Trophoblast cell (in vitro differentiated cells and primary cell): ENCODE data around the gene S100A16.

Source experiments
- DNase-seq, 2 donors: peaks; one replicate each; pipeline ENCODE4 v3.0.0-alpha.2; 2016
- H2AFZ ChIP-seq: 2 replicates; pipeline ENCODE4 v1.6.1; 2013; ENCODE audit warnings: low read length, moderate library complexity, mild to moderate bottlenecking; ENCODE audit not compliant: insufficient read depth, poor library complexity
- H2AK5ac ChIP-seq: 2 replicates; pipeline ENCODE4 v1.6.1; 2013; ENCODE audit warnings: mild to moderate bottlenecking, low read length
- H2BK120ac ChIP-seq: 2 replicates; pipeline ENCODE4 v1.6.1; 2013; ENCODE audit warnings: low read length, mild to moderate bottlenecking, moderate library complexity; ENCODE audit not compliant: insufficient read depth, poor library complexity
- H2BK12ac ChIP-seq: 2 replicates; pipeline ENCODE4 v1.6.1; 2013; ENCODE audit warnings: mild to moderate bottlenecking, low read length, moderate library complexity
- H2BK5ac ChIP-seq: 2 replicates; pipeline ENCODE4 v1.6.1; 2013; ENCODE audit warnings: low read length, low read depth, moderate library complexity, mild to moderate bottlenecking; ENCODE audit not compliant: poor library complexity
- H3K14ac ChIP-seq: 2 replicates; pipeline ENCODE4 v1.6.1; 2013; ENCODE audit warnings: mild to moderate bottlenecking, low read length
- H3K18ac ChIP-seq: 2 replicates; pipeline ENCODE4 v1.6.1; 2013; ENCODE audit warnings: mild to moderate bottlenecking, low read length
- H3K23ac ChIP-seq: 2 replicates; pipeline ENCODE4 v1.6.1; 2013; ENCODE audit warnings: low read length
- H3K27ac ChIP-seq: 2 replicates; pipeline ENCODE4 v1.5.1; 2013; ENCODE audit warnings: low read depth, mild to moderate bottlenecking, inconsistent platforms, low read length, moderate library complexity
- H3K27me3 ChIP-seq: 2 replicates; pipeline ENCODE4 v1.6.1; 2013; ENCODE audit warnings: inconsistent platforms, mild to moderate bottlenecking, low read length, moderate library complexity; ENCODE audit not compliant: insufficient read depth
- H3K36me3 ChIP-seq, 2 experiments: 1 replicate in 1 of 2; 2 replicates in 1 of 2; pipeline ENCODE4 v1.6.1; 2013; ENCODE audit warnings: low read length in 2 of 2, mild to moderate bottlenecking in 2 of 2, moderate library complexity in 1 of 2; ENCODE audit not compliant: insufficient read depth in 2 of 2, control insufficient read depth in 1 of 2
- H3K4ac ChIP-seq: 2 replicates; pipeline ENCODE4 v1.6.1; 2013; ENCODE audit warnings: low read depth, mild to moderate bottlenecking, low read length, moderate library complexity
- H3K4me1 ChIP-seq, 2 experiments: 1 replicate in 1 of 2; 2 replicates in 1 of 2; pipeline ENCODE4 v1.6.1; 2013; ENCODE audit warnings: low read length in 2 of 2, mild to moderate bottlenecking in 2 of 2, moderate library complexity in 1 of 2; ENCODE audit not compliant: insufficient read depth in 2 of 2, control insufficient read depth in 1 of 2
- H3K4me2 ChIP-seq: 2 replicates; pipeline ENCODE4 v1.6.1; 2013; ENCODE audit warnings: inconsistent platforms, mild to moderate bottlenecking, low read length, moderate library complexity
- H3K4me3 ChIP-seq: 2 replicates; pipeline ENCODE4 v1.5.1; 2013; ENCODE audit warnings: mild to moderate bottlenecking, low read depth, low read length, inconsistent platforms
- H3K79me1 ChIP-seq: one replicate; pipeline ENCODE4 v1.6.1; 2013; ENCODE audit warnings: low read length
- H3K79me2 ChIP-seq: 2 replicates; pipeline ENCODE4 v1.6.1; 2013; ENCODE audit warnings: low read length, mild to moderate bottlenecking; ENCODE audit not compliant: control insufficient read depth, insufficient read depth, poor library complexity
- H3K9ac ChIP-seq: 2 replicates; pipeline ENCODE4 v1.6.1; 2013; ENCODE audit warnings: mild to moderate bottlenecking, low read length
- H3K9me3 ChIP-seq: 2 replicates; pipeline ENCODE4 v1.6.1; 2013; ENCODE audit warnings: low read depth, mild to moderate bottlenecking, control low read depth, inconsistent platforms, low read length; ENCODE audit not compliant: insufficient read depth
- H4K12ac ChIP-seq: 2 replicates; pipeline ENCODE4 v1.6.1; 2013; ENCODE audit warnings: low read depth, mild to moderate bottlenecking, low read length, moderate library complexity
- H4K8ac ChIP-seq: 2 replicates; pipeline ENCODE4 v1.6.1; 2013; ENCODE audit warnings: low read depth, mild to moderate bottlenecking, low read length, moderate library complexity
- H4K91ac ChIP-seq: one replicate; pipeline ENCODE4 v1.6.1; 2013; ENCODE audit warnings: low read depth, mild to moderate bottlenecking, low read length, moderate library complexity
- WGBS: extraction: QIAGEN DNeasy Blood & Tissue Kit; methylation state at CpG from one replicate; pipeline ENCODE4 v1.1.7; 2013; ENCODE audit warnings: missing lambda C conversion rate; ENCODE audit not compliant: insufficient read length, insufficient coverage; ENCODE audit errors: extremely low coverage; 5-methylcytosine and 5-hydroxymethylcytosine counted together

Gene S100A16

DNA sequence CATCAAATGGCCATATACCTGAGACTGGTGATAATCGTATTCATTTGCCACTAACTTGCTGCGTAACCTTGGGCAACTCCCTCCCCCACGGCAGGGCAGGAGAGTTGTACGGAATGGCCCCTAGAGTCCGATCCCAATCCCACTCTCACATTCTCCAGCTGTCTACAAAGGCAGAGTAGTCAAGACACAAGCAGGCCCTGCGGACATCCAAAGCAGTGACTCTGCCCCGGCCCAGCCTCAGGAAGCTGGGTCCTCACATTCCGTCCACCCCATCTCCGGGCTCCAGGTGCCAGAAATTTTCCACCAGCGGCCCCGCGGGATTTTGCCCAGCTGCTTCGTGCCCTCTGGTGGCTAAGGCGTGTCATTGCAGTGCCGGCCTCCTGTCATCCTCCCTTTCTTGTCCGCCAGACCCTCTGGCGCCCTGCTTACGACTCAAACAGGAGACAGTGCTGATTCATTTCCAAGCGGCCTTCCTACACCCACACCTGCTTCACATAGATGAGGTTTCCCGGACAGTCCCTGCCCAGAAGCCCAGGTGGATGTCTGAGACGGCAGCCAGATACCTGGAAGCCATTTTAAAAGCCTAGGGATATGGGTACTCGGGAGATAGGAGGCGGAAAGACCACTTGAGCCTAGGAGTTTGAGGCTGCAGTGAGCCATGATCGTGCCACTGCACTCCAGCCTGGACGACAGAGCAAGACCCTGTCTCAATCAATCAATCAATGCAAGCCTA lies 44.4 kb downstream of the S100A16 start:
- Histone ChIP-seq H2BK5ac (peak overlapping the region; percentile 99), H2BK12ac (peak overlapping the region; percentile 53), H4K8ac (peak overlapping the region; percentile 80), H4K12ac (peak overlapping the region; percentile 26), H3K4ac (peak overlapping the region; percentile 66), H4K91ac (peak overlapping the region; percentile 100), H3K79me1 (peaks cover 56% of the 10 kb centered on the region), H3K14ac (peak overlapping the region; percentile 82), H3K18ac (peak overlapping the region; percentile 85), H3K9me3 (no peaks in the 10 kb centered on the region), H3K79me2 (peaks cover 16% of the 10 kb centered on the region), H3K4me1 (peaks cover 37 to 48% of the 10 kb centered on the region in 2 experiments), H3K36me3 (no peaks in the 10 kb centered on the region), H3K27ac (peak overlapping the region; percentile 100), H3K27me3 (no peaks in the 10 kb centered on the region), H3K9ac (no peak overlapping the region), H3K4me3 (no peak overlapping the region), H3K4me2 (peak overlapping the region; percentile 29), H2AK5ac (peak overlapping the region; percentile 80), H3K23ac (no peak overlapping the region), H2AFZ (peak overlapping the region; percentile 30), H2BK120ac (peak overlapping the region; percentile 93)
- peak; percentile 98 to 99 for DNase-seq
- no CpG with 5 or more reads among the region's 25 CpGs for WGBS

DNA sequence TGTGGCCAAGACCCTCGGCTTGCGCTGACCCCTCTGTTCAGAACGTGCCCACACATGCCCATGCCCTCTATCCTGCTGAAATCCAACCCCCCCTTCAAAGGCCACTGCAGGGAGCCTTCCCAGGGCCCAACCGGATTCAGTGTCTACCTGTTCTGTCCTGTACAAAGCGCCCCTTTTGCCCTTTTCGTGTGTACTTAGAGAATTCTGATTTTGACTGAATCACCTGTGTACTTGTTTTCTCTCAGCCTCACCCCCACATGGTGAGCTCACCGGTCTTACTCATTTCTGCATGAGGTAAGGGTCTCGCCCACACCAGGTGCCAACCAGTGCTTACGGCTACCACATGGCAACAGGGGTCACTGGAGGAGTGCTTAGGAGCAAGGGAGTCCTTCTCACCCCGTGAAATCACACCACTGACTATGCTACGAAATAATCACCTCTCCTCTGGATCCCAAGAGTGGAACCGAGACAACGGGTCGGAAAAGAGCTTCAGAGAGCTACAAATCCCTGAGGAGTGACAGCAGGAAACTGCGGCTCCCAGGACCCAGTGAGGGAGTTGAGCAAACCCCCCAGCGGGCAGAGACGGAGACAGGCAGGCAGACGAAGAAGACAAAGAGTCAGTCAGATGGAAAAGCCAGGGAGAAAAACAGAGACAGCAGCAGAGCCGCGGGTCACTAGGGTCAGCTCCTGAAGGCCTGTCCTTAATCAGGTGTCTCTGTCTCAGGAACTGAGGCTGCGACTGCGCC lies 45.1 kb downstream of the S100A16 start:
- Histone ChIP-seq H2AK5ac (peak overlapping the region; percentile 99), H3K27me3 (no peaks in the 10 kb centered on the region), H2AFZ (peak overlapping the region; percentile 56), H3K79me1 (peaks cover 59% of the 10 kb centered on the region), H2BK12ac (peak overlapping the region; percentile 94), H3K79me2 (peaks cover 16% of the 10 kb centered on the region), H3K27ac (peak overlapping the region; percentile 100), H3K4me2 (peak overlapping the region; percentile 39), H3K4me1 (peaks cover 39 to 51% of the 10 kb centered on the region in 2 experiments), H3K14ac (peak overlapping the region; percentile 99), H4K91ac (peak overlapping the region; percentile 100), H4K8ac (peak overlapping the region; percentile 91), H3K9ac (peak overlapping the region; percentile 71), H3K18ac (peak overlapping the region; percentile 98), H3K23ac (no peak overlapping the region), H3K4ac (peak overlapping the region; percentile 98), H3K4me3 (no peak overlapping the region), H4K12ac (peak overlapping the region; percentile 43), H2BK120ac (peak overlapping the region; percentile 100), H3K36me3 (no peaks in the 10 kb centered on the region), H2BK5ac (peak overlapping the region; percentile 99), H3K9me3 (no peaks in the 10 kb centered on the region)
- peak; percentile 64 to 71 for DNase-seq
- WGBS, result no CpG with 5 or more reads among the region's 22 CpGs

DNA sequence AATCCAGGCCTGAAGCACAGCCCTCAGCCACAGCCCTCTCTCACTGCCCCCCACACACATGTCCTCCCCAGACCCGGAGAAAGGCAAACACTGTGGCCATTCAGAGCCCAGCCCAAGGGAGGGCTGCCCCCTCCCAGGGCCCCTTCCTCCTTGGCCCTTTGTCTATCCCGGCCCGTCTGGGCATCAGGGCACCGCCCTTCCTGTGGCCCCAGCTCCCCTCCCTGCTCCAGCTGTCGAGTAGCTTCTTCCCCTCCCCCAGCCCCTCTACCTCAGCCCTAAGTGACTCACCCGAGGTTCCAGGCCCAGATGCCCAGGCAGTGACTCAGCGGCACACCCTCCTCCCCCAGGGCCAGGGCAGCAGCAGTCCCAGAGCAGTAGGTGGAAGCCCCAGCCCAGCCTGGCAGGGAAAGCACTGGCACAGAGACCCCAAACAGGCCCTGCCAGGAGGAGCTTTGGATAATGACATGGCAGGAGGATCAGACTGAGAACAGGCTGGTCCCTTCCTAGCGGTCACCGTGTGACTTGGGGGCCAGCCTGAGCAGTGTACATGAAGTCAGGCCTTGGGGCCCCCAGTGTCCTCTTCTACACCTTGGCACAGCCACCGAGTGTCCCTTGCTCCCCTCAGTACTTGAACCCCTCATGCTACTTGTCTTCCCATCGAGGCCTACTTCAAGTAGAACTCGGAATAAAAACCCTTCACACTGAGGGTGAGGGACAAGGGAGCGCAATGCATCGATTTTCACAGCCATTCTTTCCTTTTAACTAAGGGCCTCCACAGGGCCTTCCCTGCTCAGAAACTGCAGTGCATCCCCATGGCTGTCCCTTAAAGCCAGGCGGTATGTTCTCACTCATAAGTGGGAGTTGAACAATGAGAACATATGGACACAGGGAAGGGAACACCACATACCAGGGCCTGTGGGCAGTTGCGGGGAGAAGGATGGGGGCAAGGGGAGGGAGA lies 46.2 kb downstream of the S100A16 start:
- Histone ChIP-seq H4K12ac (peak overlapping the region; percentile 86), H3K36me3 (no peaks in the 10 kb centered on the region), H3K14ac (peak overlapping the region; percentile 98), H3K18ac (peak overlapping the region; percentile 98), H3K4me3 (peak overlapping the region; percentile 29), H2AFZ (peak overlapping the region; percentile 78), H3K4me1 (peaks cover 39 to 51% of the 10 kb centered on the region in 2 experiments), H3K9ac (peak overlapping the region; percentile 79), H3K4ac (peak overlapping the region; percentile 97), H2AK5ac (peak overlapping the region; percentile 99), H3K23ac (peak overlapping the region; percentile 87), H3K9me3 (no peaks in the 10 kb centered on the region), H3K79me1 (peaks cover 59% of the 10 kb centered on the region), H2BK5ac (peak overlapping the region; percentile 100), H2BK12ac (peak overlapping the region; percentile 99), H3K27me3 (no peaks in the 10 kb centered on the region), H3K79me2 (peaks cover 16% of the 10 kb centered on the region), H4K8ac (peak overlapping the region; percentile 94), H4K91ac (peak overlapping the region; percentile 100), H2BK120ac (peak overlapping the region; percentile 100), H3K27ac (peak overlapping the region; percentile 100), H3K4me2 (peak overlapping the region; percentile 30)
- peak; percentile 97 for DNase-seq
- WGBS, result no CpG with 5 or more reads among the region's 16 CpGs
